Measurements from ENCODE around the gene STK16. TPM values are rescaled to one million over a fixed set of nuclear protein-coding genes. Genes with fewer than 3 reads are reported as not detected.

Gene STK16
- total RNA-seq, 1 donor from 2014 or later: 29.5 TPM

DNA sequence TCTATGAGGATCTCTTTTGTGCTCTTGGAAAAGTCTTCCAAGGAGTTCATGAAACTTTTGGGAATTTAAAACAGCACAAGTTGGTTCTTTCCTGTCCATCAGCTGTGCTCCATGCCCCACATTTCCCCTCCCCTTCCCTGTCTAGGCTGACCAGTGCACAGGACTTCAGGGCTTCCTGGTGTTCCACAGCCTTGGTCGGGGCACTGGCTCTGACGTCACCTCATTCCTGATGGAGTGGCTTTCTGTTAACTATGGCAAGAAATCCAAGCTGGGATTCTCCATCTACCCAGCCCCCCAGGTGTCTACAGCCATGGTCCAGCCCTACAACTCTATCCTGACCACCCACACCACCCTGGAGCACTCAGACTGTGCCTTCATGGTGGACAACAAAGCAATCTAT is 25.7 kb downstream of the STK16 start:
- Mint-ChIP-seq H3K27me3 (ENCODE audit: unreplicated experiment) (peaks cover 3% of the 10 kb centered on the region), H3K4me1 (ENCODE audit: unreplicated experiment) (peaks cover 5% of the 10 kb centered on the region), H3K4me3 (ENCODE audit: unreplicated experiment) (no peak overlapping the region), H3K36me3 (ENCODE audit: low read depth, unreplicated experiment) (no peaks in the 10 kb centered on the region), H3K27ac (ENCODE audit: unreplicated experiment) (no peak overlapping the region), H3K9me3 (ENCODE audit: unreplicated experiment) (no peaks in the 10 kb centered on the region)
- TF ChIP-seq, protein P1, sequence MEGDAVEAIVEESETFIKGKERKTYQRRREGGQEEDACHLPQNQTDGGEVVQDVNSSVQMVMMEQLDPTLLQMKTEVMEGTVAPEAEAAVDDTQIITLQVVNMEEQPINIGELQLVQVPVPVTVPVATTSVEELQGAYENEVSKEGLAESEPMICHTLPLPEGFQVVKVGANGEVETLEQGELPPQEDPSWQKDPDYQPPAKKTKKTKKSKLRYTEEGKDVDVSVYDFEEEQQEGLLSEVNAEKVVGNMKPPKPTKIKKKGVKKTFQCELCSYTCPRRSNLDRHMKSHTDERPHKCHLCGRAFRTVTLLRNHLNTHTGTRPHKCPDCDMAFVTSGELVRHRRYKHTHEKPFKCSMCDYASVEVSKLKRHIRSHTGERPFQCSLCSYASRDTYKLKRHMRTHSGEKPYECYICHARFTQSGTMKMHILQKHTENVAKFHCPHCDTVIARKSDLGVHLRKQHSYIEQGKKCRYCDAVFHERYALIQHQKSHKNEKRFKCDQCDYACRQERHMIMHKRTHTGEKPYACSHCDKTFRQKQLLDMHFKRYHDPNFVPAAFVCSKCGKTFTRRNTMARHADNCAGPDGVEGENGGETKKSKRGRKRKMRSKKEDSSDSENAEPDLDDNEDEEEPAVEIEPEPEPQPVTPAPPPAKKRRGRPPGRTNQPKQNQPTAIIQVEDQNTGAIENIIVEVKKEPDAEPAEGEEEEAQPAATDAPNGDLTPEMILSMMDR (IDR thresholded peaks at IDR 0.05; ENCODE audit: unreplicated experiment): no peak
- no peak for DNase-seq (ENCODE audit: low spot score)

- no peak for DNase-seq (ENCODE audit: low spot score)
- no peak overlapping the region for H3K4me3 Mint-ChIP-seq (ENCODE audit: unreplicated experiment)
- TF ChIP-seq, protein P1 (IDR thresholded peaks at IDR 0.05; ENCODE audit: unreplicated experiment): no peak
- H3K9me3 Mint-ChIP-seq (ENCODE audit: unreplicated experiment): no peaks in the 10 kb centered on the region
- H3K36me3 Mint-ChIP-seq (ENCODE audit: low read depth, unreplicated experiment): no peaks in the 10 kb centered on the region
- peaks cover 6% of the 10 kb centered on the region for H3K4me1 Mint-ChIP-seq (ENCODE audit: unreplicated experiment)
- H3K27ac Mint-ChIP-seq (ENCODE audit: unreplicated experiment): no peak overlapping the region
- H3K27me3 Mint-ChIP-seq (ENCODE audit: unreplicated experiment): peaks cover 4% of the 10 kb centered on the region
Measured at GRCh38 chr2:219272356-219272755, 27.1 kb downstream of the STK16 start.

- TF ChIP-seq, protein P1 (IDR thresholded peaks at IDR 0.05; ENCODE audit: unreplicated experiment): no peak
- Mint-ChIP-seq H3K9me3 (ENCODE audit: unreplicated experiment) (no peaks in the 10 kb centered on the region), H3K27me3 (ENCODE audit: unreplicated experiment) (peaks cover 5% of the 10 kb centered on the region), H3K36me3 (ENCODE audit: low read depth, unreplicated experiment) (no peaks in the 10 kb centered on the region), H3K4me3 (ENCODE audit: unreplicated experiment) (no peak overlapping the region), H3K4me1 (ENCODE audit: unreplicated experiment) (peaks cover 12% of the 10 kb centered on the region), H3K27ac (ENCODE audit: unreplicated experiment) (no peak overlapping the region)
- no peak for DNase-seq (ENCODE audit: low spot score)
Measured at GRCh38 chr2:219272995-219273394, 27.7 kb downstream of the STK16 start.

GRCh38 chr2:219273937-219274336 is 28.7 kb downstream of the STK16 start:
- Mint-ChIP-seq H3K9me3 (ENCODE audit: unreplicated experiment) (no peaks in the 10 kb centered on the region), H3K27ac (ENCODE audit: unreplicated experiment) (no peak overlapping the region), H3K4me3 (ENCODE audit: unreplicated experiment) (no peak overlapping the region), H3K27me3 (ENCODE audit: unreplicated experiment) (peaks cover 12% of the 10 kb centered on the region), H3K4me1 (ENCODE audit: unreplicated experiment) (peaks cover 21% of the 10 kb centered on the region), H3K36me3 (ENCODE audit: low read depth, unreplicated experiment) (no peaks in the 10 kb centered on the region)
- TF ChIP-seq, protein P1 (IDR thresholded peaks at IDR 0.05; ENCODE audit: unreplicated experiment): no peak
- DNase-seq (ENCODE audit: low spot score): no peak

GRCh38 chr2:219274361-219274921 is 29.2 kb downstream of the STK16 start:
- peaks cover 21% of the 10 kb centered on the region for H3K4me1 Mint-ChIP-seq (ENCODE audit: unreplicated experiment)
- no peak overlapping the region for H3K27ac Mint-ChIP-seq (ENCODE audit: unreplicated experiment)
- no peak overlapping the region for H3K4me3 Mint-ChIP-seq (ENCODE audit: unreplicated experiment)
- H3K36me3 Mint-ChIP-seq (ENCODE audit: low read depth, unreplicated experiment): no peaks in the 10 kb centered on the region
- DNase-seq (ENCODE audit: low spot score): no peak
- TF ChIP-seq, protein P1 (IDR thresholded peaks at IDR 0.05; ENCODE audit: unreplicated experiment): no peak
- no peaks in the 10 kb centered on the region for H3K9me3 Mint-ChIP-seq (ENCODE audit: unreplicated experiment)
- H3K27me3 Mint-ChIP-seq (ENCODE audit: unreplicated experiment): peaks cover 12% of the 10 kb centered on the region

Data from endothelial cell (in vitro differentiated cells).